Vagina (tissue), 2 donors: ENCODE results near the gene AHDC1.

Experiments
- POLR2AphosphoS5 ChIP-seq, 2 donors: sonication (generic); formaldehyde crosslinking; IDR thresholded peaks; one replicate each; pipeline ENCODE4 v1.9.0; 2017; ENCODE audit warnings: antibody characterized with exemption in 2 of 2, mild to moderate bottlenecking in 2 of 2, low read depth in 1 of 2; ENCODE audit not compliant: insufficient read depth in 1 of 2
- TF ChIP-seq, protein P1 (sequence below), 3 experiments: fragments of 450-650 bp in 2 of 3; fragments of 200-600 bp in 1 of 3; sonication (generic) in 1 of 3; IDR thresholded peaks; one replicate each; pipeline ENCODE4 v1.5.1; 2017 to 2019; ENCODE audit warnings: antibody characterized with exemption in 3 of 3, mild to moderate bottlenecking in 2 of 3, moderate library complexity in 2 of 3

- TF ChIP-seq, protein P1, sequence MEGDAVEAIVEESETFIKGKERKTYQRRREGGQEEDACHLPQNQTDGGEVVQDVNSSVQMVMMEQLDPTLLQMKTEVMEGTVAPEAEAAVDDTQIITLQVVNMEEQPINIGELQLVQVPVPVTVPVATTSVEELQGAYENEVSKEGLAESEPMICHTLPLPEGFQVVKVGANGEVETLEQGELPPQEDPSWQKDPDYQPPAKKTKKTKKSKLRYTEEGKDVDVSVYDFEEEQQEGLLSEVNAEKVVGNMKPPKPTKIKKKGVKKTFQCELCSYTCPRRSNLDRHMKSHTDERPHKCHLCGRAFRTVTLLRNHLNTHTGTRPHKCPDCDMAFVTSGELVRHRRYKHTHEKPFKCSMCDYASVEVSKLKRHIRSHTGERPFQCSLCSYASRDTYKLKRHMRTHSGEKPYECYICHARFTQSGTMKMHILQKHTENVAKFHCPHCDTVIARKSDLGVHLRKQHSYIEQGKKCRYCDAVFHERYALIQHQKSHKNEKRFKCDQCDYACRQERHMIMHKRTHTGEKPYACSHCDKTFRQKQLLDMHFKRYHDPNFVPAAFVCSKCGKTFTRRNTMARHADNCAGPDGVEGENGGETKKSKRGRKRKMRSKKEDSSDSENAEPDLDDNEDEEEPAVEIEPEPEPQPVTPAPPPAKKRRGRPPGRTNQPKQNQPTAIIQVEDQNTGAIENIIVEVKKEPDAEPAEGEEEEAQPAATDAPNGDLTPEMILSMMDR (IDR thresholded peaks at IDR 0.05), result no peak
- TF ChIP-seq POLR2AphosphoS5 (IDR thresholded peaks at IDR 0.05; ENCODE audit: insufficient read depth in 1 of 2, low read depth in 1 of 2), result no peak
Measured at GRCh38 chr1:27549807-27550408, 54.0 kb downstream of the AHDC1 start.
